GM18868 (cell line): Measurements from ENCODE around the gene MAPK8IP1.
"Not testable (repeated sequence)": the region's sequence is repeated elsewhere in the genome, so short reads cannot be mapped to it uniquely, and the experiment has no call there.

ENCODE experiments used
- ATAC-seq: cut with Tn5 transposase; IDR thresholded peaks from one replicate; pipeline ENCODE4 v1.9.1; 2021; ENCODE audit warnings: mild to moderate bottlenecking, moderate library complexity; ENCODE audit not compliant: unreplicated experiment

MAPK8IP1 gene

GRCh38 chr11:45885274-45885920 lies at the start of gene MAPK8IP1:
MAPK8IP1 (plus strand) TSS chr11:45885651; CDS start chr11:45885821, 170 bp downstream.
- peak; percentile 67 for ATAC-seq

GRCh38 chr11:45839204-45839603 lies 46.2 kb upstream of the MAPK8IP1 start:
- ATAC-seq, result no peak

- not testable (repeated sequence) for ATAC-seq
Observed at GRCh38 chr11:45840251-45840650, 45.2 kb upstream of the MAPK8IP1 start.

- ATAC-seq, result peak; percentile 27
Observed at GRCh38 chr11:45843158-45843924, 42.1 kb upstream of the MAPK8IP1 start.

- ATAC-seq, result no peak
Observed at GRCh38 chr11:45844822-45845578, 40.5 kb upstream of the MAPK8IP1 start.

- ATAC-seq, result no peak
Observed at GRCh38 chr11:45846174-45846675, 39.2 kb upstream of the MAPK8IP1 start.

GRCh38 chr11:45846974-45847910 lies 38.2 kb upstream of the MAPK8IP1 start, which contains the start of gene CRY2:
CRY2 (plus strand) TSS chr11:45847475; CDS start chr11:45847491, 16 bp downstream.
- ATAC-seq, result peak; percentile 87

GRCh38 chr11:45847911-45848316 lies 37.5 kb upstream of the MAPK8IP1 start:
- peak; percentile 14 for ATAC-seq

- no peak for ATAC-seq
Observed at GRCh38 chr11:45848654-45849081, 36.8 kb upstream of the MAPK8IP1 start.

GRCh38 chr11:45850446-45850845 lies 35.0 kb upstream of the MAPK8IP1 start:
- ATAC-seq, result no peak

- ATAC-seq, result no peak
Observed at GRCh38 chr11:45851228-45851627, 34.2 kb upstream of the MAPK8IP1 start.

- ATAC-seq, result peak; percentile 27
Observed at GRCh38 chr11:45852018-45852711, 33.3 kb upstream of the MAPK8IP1 start.

- ATAC-seq, result peak; percentile 63
Observed at GRCh38 chr11:45852712-45853101, 32.7 kb upstream of the MAPK8IP1 start.

GRCh38 chr11:45853332-45854219 lies 31.9 kb upstream of the MAPK8IP1 start:
- ATAC-seq, result no peak

GRCh38 chr11:45855308-45855707 lies 30.1 kb upstream of the MAPK8IP1 start:
- ATAC-seq, result no peak

- ATAC-seq, result no peak
Observed at GRCh38 chr11:45856044-45856468, 29.4 kb upstream of the MAPK8IP1 start.

GRCh38 chr11:45857961-45858474 lies 27.4 kb upstream of the MAPK8IP1 start:
- ATAC-seq, result no peak

- ATAC-seq, result no peak
Observed at GRCh38 chr11:45858751-45859398, 26.6 kb upstream of the MAPK8IP1 start.
